Forelimb muscle (tissue), 1 donor: ENCODE measurements around the gene ADGRF1. TPM values are rescaled to one million over a fixed set of nuclear protein-coding genes. Genes with fewer than 3 reads are reported as not detected.
"Not testable (repeated sequence)": the region's sequence is repeated elsewhere in the genome, so short reads cannot be mapped to it uniquely, and the experiment has no call there.

ENCODE experiments used
- DNase-seq: peaks from one replicate; pipeline ENCODE4 v3.0.0-alpha.2; 2013; ENCODE audit warnings: low read depth
- polyA plus RNA-seq: library from polyadenylated mRNA; unstranded; fragments of 120-200 nt; gene quantifications from one replicate; pipeline ENCODE4 v1.2.1, GENCODE V29; 2013; ENCODE audit not compliant: insufficient read length

ADGRF1 gene
- polyA plus RNA-seq, 1 donor, result not detected

- no peak for DNase-seq
Observed at GRCh38 chr6:47061309-47062300, 19.5 kb upstream of the ADGRF1 start.

- DNase-seq, result no peak
Observed at GRCh38 chr6:47059216-47059885, 17.2 kb upstream of the ADGRF1 start.

GRCh38 chr6:47057830-47058540, 15.9 kb upstream of the ADGRF1 start:
- no peak for DNase-seq

- no peak for DNase-seq
Observed at GRCh38 chr6:47056832-47057231, 14.7 kb upstream of the ADGRF1 start.

GRCh38 chr6:47054302-47054701, 12.2 kb upstream of the ADGRF1 start:
- not testable (repeated sequence) for DNase-seq

GRCh38 chr6:47048638-47049037, 6.5 kb upstream of the ADGRF1 start:
- DNase-seq, result no peak

- DNase-seq, result peak; percentile 38
Observed at GRCh38 chr6:47047479-47048407, 5.6 kb upstream of the ADGRF1 start.

- no peak for DNase-seq
Observed at GRCh38 chr6:47047097-47047478, 5.0 kb upstream of the ADGRF1 start.

- DNase-seq, result no peak
Observed at GRCh38 chr6:47044397-47044796, 2.3 kb upstream of the ADGRF1 start.

- DNase-seq, result no peak
Observed at GRCh38 chr6:47043286-47043685, 1.2 kb upstream of the ADGRF1 start.

- no peak for DNase-seq
Observed at GRCh38 chr6:47041741-47042140, 391 bp downstream of the ADGRF1 start.

- DNase-seq, result peak; percentile 46
Observed at GRCh38 chr6:47034926-47035325, 7.2 kb downstream of the ADGRF1 start.

GRCh38 chr6:47034421-47034820, 7.7 kb downstream of the ADGRF1 start:
- DNase-seq, result no peak

- no peak for DNase-seq
Observed at GRCh38 chr6:47032974-47033765, 9.0 kb downstream of the ADGRF1 start.

- no peak for DNase-seq
Observed at GRCh38 chr6:47031656-47032055, 10.5 kb downstream of the ADGRF1 start.

- DNase-seq, result no peak
Observed at GRCh38 chr6:47029865-47030561, 12.1 kb downstream of the ADGRF1 start.

- no peak for DNase-seq
Observed at GRCh38 chr6:47028835-47029360, 13.2 kb downstream of the ADGRF1 start.

- no peak for DNase-seq
Observed at GRCh38 chr6:47027315-47027714, 14.8 kb downstream of the ADGRF1 start.

GRCh38 chr6:47026679-47027078, 15.5 kb downstream of the ADGRF1 start:
- DNase-seq, result no peak
